GM13977 (cell line): Measurements from ENCODE around the gene ADGRL4.

ENCODE experiments used
- DNase-seq: peaks from one replicate; pipeline ENCODE4 v3.0.0; 2012; ENCODE audit warnings: low spot score
- in situ Hi-C: fragments of 300-500 bp; cut with MboI; formaldehyde crosslinking; loops from one replicate; pipeline ENCODE4 v1.12.0; 2022; ENCODE audit warnings: low sequenced_read_pairs, low pct_unique_long_range_greater_than_20kb, mixed read lengths, inconsistent platforms; ENCODE audit not compliant: unreplicated experiment
- TF ChIP-seq, protein P1 (sequence below): IDR thresholded peaks from 2 replicates; pipeline ENCODE4 v1.5.1; 2012; ENCODE audit warnings: mild to moderate bottlenecking, control low read depth; ENCODE audit not compliant: insufficient read depth; ENCODE audit errors: extremely low read depth, missing control alignments

ADGRL4 gene

GRCh38 chr1:79042117-79042516 lies 35.6 kb upstream of the ADGRL4 start:
- TF ChIP-seq, protein P1, sequence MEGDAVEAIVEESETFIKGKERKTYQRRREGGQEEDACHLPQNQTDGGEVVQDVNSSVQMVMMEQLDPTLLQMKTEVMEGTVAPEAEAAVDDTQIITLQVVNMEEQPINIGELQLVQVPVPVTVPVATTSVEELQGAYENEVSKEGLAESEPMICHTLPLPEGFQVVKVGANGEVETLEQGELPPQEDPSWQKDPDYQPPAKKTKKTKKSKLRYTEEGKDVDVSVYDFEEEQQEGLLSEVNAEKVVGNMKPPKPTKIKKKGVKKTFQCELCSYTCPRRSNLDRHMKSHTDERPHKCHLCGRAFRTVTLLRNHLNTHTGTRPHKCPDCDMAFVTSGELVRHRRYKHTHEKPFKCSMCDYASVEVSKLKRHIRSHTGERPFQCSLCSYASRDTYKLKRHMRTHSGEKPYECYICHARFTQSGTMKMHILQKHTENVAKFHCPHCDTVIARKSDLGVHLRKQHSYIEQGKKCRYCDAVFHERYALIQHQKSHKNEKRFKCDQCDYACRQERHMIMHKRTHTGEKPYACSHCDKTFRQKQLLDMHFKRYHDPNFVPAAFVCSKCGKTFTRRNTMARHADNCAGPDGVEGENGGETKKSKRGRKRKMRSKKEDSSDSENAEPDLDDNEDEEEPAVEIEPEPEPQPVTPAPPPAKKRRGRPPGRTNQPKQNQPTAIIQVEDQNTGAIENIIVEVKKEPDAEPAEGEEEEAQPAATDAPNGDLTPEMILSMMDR: no peak
- peak; percentile 15 for DNase-seq
- in situ Hi-C loops: no loop called here

GRCh38 chr1:79041666-79042065 lies 35.1 kb upstream of the ADGRL4 start:
- in situ Hi-C loops: no loop called here
- no peak for DNase-seq
- TF ChIP-seq, protein P1: no peak

GRCh38 chr1:79040424-79041082 lies 34.0 kb upstream of the ADGRL4 start:
- TF ChIP-seq, protein P1: no peak
- in situ Hi-C loops: no loop called here
- peak; percentile 56 for DNase-seq

- TF ChIP-seq, protein P1: no peak
- DNase-seq: no peak
- in situ Hi-C loops: no loop called here
Measured at GRCh38 chr1:79037085-79037484, 30.6 kb upstream of the ADGRL4 start.

DNA sequence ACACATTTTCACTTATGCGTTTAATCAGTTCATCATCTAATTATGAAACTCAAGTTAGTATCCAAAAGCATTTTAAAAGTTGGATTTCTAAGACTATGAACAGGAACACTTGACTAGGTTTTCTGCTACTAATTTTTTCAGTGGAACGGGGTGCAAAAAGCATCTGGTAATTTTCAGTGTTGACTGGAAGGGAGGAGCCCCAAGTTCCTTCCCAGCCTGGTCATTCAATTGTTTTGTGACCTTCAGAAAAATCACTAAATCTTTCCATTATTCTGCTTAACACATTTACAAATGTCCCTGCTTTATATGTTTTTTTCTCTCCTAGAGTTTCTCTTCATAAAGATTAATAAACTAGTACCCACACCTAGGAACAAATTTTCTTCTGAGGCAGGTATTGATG lies 6.0 kb upstream of the ADGRL4 start:
- in situ Hi-C loops: no loop called here
- no peak for DNase-seq
- TF ChIP-seq, protein P1: no peak

GRCh38 chr1:79010589-79010988 lies 4.1 kb upstream of the ADGRL4 start:
- TF ChIP-seq, protein P1: no peak
- in situ Hi-C loops: no loop called here
- no peak for DNase-seq
